DOHH2 (cell line): ENCODE results near the gene AKAP5.

Source experiments
- CTCF ChIP-seq: fragments of 200-600 bp; sonication (generic); IDR thresholded peaks from one replicate; pipeline ENCODE4 v1.5.1; 2014; ENCODE audit warnings: antibody characterized with exemption, mild to moderate bottlenecking, low read depth, low read length; ENCODE audit not compliant: poor library complexity, severe bottlenecking
- EZH2phosphoT487 ChIP-seq: fragments of 200-600 bp; sonication (generic); IDR thresholded peaks from 2 replicates; pipeline ENCODE4 v1.6.1; 2017; ENCODE audit warnings: borderline replicate concordance, mild to moderate bottlenecking, antibody characterized with exemption, low read length, moderate library complexity, mixed read lengths

GRCh38 chr14:64467101-64467500 is 1.8 kb downstream of the AKAP5 start:
- TF ChIP-seq CTCF (no peak), EZH2phosphoT487 (no peak)
